RWPE1 (cell line): ENCODE results near the gene LRSAM1.

ENCODE experiments used
- CTCF ChIA-PET: fragments of 350-600 bp; sonication (Branson Sonifier 250); formaldehyde crosslinking; extraction: SDS; loops from one replicate; lab custom pipeline; 2021; lab: Yijun Ruan, JAX
- POLR2A ChIA-PET: fragments of 400-600 bp; formaldehyde crosslinking; extraction: SDS; loops from one replicate; lab custom pipeline; 2020; ENCODE audit warnings: antibody characterized with exemption; ENCODE audit not compliant: low non-redundant PET; lab: Yijun Ruan, JAX
- DNase-seq: peaks from one replicate; pipeline ENCODE4 v3.0.0; 2012; ENCODE audit warnings: low spot score
- H3K27ac ChIP-seq: fragments of 450-650 bp; 2 replicates; pipeline ENCODE4 v1.5.1; 2017
- CTCF ChIP-seq: fragments of 450-650 bp; conservative IDR thresholded peaks from 2 replicates; pipeline ENCODE4 v1.5.1; 2017; ENCODE audit warnings: low read depth, mild to moderate bottlenecking

The LRSAM1 gene

GRCh38 chr9:127546125-127546832, 95.0 kb downstream of the LRSAM1 start:
- TF ChIP-seq CTCF, result no peak
- POLR2A ChIA-PET, result no interaction called here
- CTCF ChIA-PET, result no interaction called here
- H3K27ac ChIP-seq, result peak overlapping the region; percentile 99
- DNase-seq, result no peak

GRCh38 chr9:127548352-127548881, 97.1 kb downstream of the LRSAM1 start:
- ChIA-PET CTCF (no interaction called here), POLR2A (no interaction called here)
- H3K27ac ChIP-seq, result peak overlapping the region; percentile 99
- no peak for TF ChIP-seq CTCF
- DNase-seq, result no peak

- peak overlapping the region; percentile 99 for H3K27ac ChIP-seq
- DNase-seq, result no peak
- TF ChIP-seq CTCF, result no peak
- ChIA-PET CTCF (no interaction called here), POLR2A (no interaction called here)
These were observed 97.9 kb downstream of the LRSAM1 start for GRCh38 chr9:127549218-127549617.

- H3K27ac ChIP-seq, result peak overlapping the region; percentile 99
- no peak for DNase-seq
- ChIA-PET CTCF (no interaction called here), POLR2A (no interaction called here)
- no peak for TF ChIP-seq CTCF
These were observed 98.4 kb downstream of the LRSAM1 start for GRCh38 chr9:127549751-127550150.

- H3K27ac ChIP-seq, result peak overlapping the region; percentile 99
- POLR2A ChIA-PET, result no interaction called here
- TF ChIP-seq CTCF, result no peak
- CTCF ChIA-PET, result no interaction called here
- DNase-seq, result no peak
These were observed 99.0 kb downstream of the LRSAM1 start for GRCh38 chr9:127550282-127550681.

- DNase-seq, result no peak
- H3K27ac ChIP-seq, result peak overlapping the region; percentile 99
- TF ChIP-seq CTCF, result no peak
- ChIA-PET POLR2A (no interaction called here), CTCF (no interaction called here)
These were observed 99.4 kb downstream of the LRSAM1 start for GRCh38 chr9:127550751-127551150.
